Measurements from ENCODE around the gene OR6K6.
A peak's percentile ranks its signal among the peaks of the same experiment; 100 is the strongest.

OR6K6 gene

GRCh38 chr1:158754420-158754819 is at the start of gene OR6K6:
TSS of gene OR6K6 (plus strand) at chr1:158754720. CDS start at chr1:158754888, 168 bp downstream.
- no peak for DNase-seq

GRCh38 chr1:158706096-158706495 is 48.4 kb upstream of the OR6K6 start:
- DNase-seq = no peak

GRCh38 chr1:158711098-158711497 is 43.4 kb upstream of the OR6K6 start:
- DNase-seq = no peak

GRCh38 chr1:158714754-158715153 is 39.8 kb upstream of the OR6K6 start:
- DNase-seq = no peak

- peak; percentile 5 to 65 (median 49) for DNase-seq
Observed at GRCh38 chr1:158716335-158716734, 38.2 kb upstream of the OR6K6 start.

- DNase-seq = no peak
Observed at GRCh38 chr1:158717344-158717743, 37.2 kb upstream of the OR6K6 start.

- DNase-seq = no peak
Observed at GRCh38 chr1:158719664-158720063, 34.9 kb upstream of the OR6K6 start.

- DNase-seq = no peak
Observed at GRCh38 chr1:158720620-158721019, 33.9 kb upstream of the OR6K6 start, which contains the start of gene OR6K3. TSS of gene OR6K3 (minus strand) at chr1:158720720. CDS start at chr1:158718115, 2,605 bp downstream.

- no peak for DNase-seq
Observed at GRCh38 chr1:158724442-158724841, 30.1 kb upstream of the OR6K6 start.

- DNase-seq = no peak
Observed at GRCh38 chr1:158728510-158729225, 25.9 kb upstream of the OR6K6 start.

GRCh38 chr1:158730453-158730852 is 24.1 kb upstream of the OR6K6 start:
- no peak for DNase-seq

GRCh38 chr1:158731707-158732106 is 22.8 kb upstream of the OR6K6 start:
- no peak for DNase-seq

GRCh38 chr1:158732524-158732923 is 22.0 kb upstream of the OR6K6 start:
- no peak for DNase-seq

- DNase-seq = no peak
Observed at GRCh38 chr1:158735848-158736247, 18.7 kb upstream of the OR6K6 start.

- DNase-seq = no peak
Observed at GRCh38 chr1:158752155-158752712, 2.3 kb upstream of the OR6K6 start.

- DNase-seq = no peak
Observed at GRCh38 chr1:158771950-158772866, 17.7 kb downstream of the OR6K6 start, which contains the start of gene OR6N1. TSS of gene OR6N1 (minus strand) at chr1:158772195. CDS start at chr1:158766682, 5,513 bp downstream.

GRCh38 chr1:158781104-158781503 is 26.6 kb downstream of the OR6K6 start, which contains the start of gene OR6N2:
TSS of gene OR6N2 (minus strand) at chr1:158781204. CDS start at chr1:158777635, 3,569 bp downstream.
- no peak for DNase-seq

GRCh38 chr1:158793604-158794003 is 39.1 kb downstream of the OR6K6 start:
- peak in 2 of 3 donors; percentile 34 to 47 for DNase-seq

- no peak for DNase-seq
Observed at GRCh38 chr1:158794247-158794646, 39.7 kb downstream of the OR6K6 start.

- no peak for DNase-seq
Observed at GRCh38 chr1:158798531-158798930, 44.0 kb downstream of the OR6K6 start.

- DNase-seq = peak; percentile 62 to 75 (median 70)
Observed at GRCh38 chr1:158799689-158800088, 45.2 kb downstream of the OR6K6 start.

GRCh38 chr1:158800526-158800925 is 46.0 kb downstream of the OR6K6 start:
- peak in 1 of 3 donors; percentile 36 for DNase-seq

- DNase-seq = no peak
Observed at GRCh38 chr1:158801396-158801795, 46.9 kb downstream of the OR6K6 start.

All from suppressor macrophage treated with lipopolysaccharide for 1 hour (primary cell).